Activated CD4-positive, alpha-beta T cell treated with anti-CD3 and anti-CD28 coated beads for 36 hours (primary cell): ENCODE results near the gene SLC28A1. TPM values are rescaled to one million over a fixed set of nuclear protein-coding genes. Genes with fewer than 3 reads are reported as not detected.
"Not testable (repeated sequence)": the region's sequence is repeated elsewhere in the genome, so short reads cannot be mapped to it uniquely, and the experiment has no call there.

Source experiments
- ATAC-seq: fragments of 200-7000 bp; cut with Tn5 transposase; one replicate; pipeline ENCODE4 v1.10.0; 2021; ENCODE audit warnings: mild to moderate bottlenecking, moderate library complexity
- CTCF ChIA-PET: fragments of 350-600 bp; sonication (Branson Sonifier 250); formaldehyde crosslinking; loops from one replicate; lab custom pipeline; 2021; ENCODE audit warnings: antibody characterized with exemption; lab: Charles Lee
- POLR2A ChIA-PET: fragments of 350-600 bp; sonication (Branson Sonifier 250); formaldehyde crosslinking; loops from one replicate; lab custom pipeline; 2021; ENCODE audit warnings: antibody characterized with exemption, inconsistent platforms; lab: Charles Lee
- DNase-seq: peaks from one replicate; pipeline ENCODE4 v3.0.0-alpha.2; 2020
- H3K27ac Mint-ChIP-seq: one replicate; pipeline ENCODE4 v1.8.0; 2021; ENCODE audit warnings: mixed read lengths
- H3K27me3 Mint-ChIP-seq: one replicate; pipeline ENCODE4 v1.8.0; 2021; ENCODE audit warnings: mixed read lengths
- H3K36me3 Mint-ChIP-seq: one replicate; pipeline ENCODE4 v1.8.0; 2021; ENCODE audit warnings: low read depth, mixed read lengths
- H3K4me1 Mint-ChIP-seq: one replicate; pipeline ENCODE4 v1.8.0; 2021; ENCODE audit warnings: mixed read lengths
- H3K4me3 Mint-ChIP-seq: one replicate; pipeline ENCODE4 v1.8.0; 2021; ENCODE audit warnings: mild to moderate bottlenecking, moderate library complexity, mixed read lengths
- H3K9me3 Mint-ChIP-seq: one replicate; pipeline ENCODE4 v1.8.0; 2021; ENCODE audit warnings: low read depth, mixed read lengths
- intact Hi-C, 2 experiments: fragments of 100-400 bp; cut with DNase I in 1 of 2; cut with micrococcal nuclease in 1 of 2; formaldehyde crosslinking; loops; one replicate each; pipeline versions ENCODE4 v1.14.2 to v1.15.1; 2022 to 2024; cut with DNase I, micrococcal nuclease
- total RNA-seq, 2 experiments: library from RNA; stranded (reverse); gene quantifications; one replicate each; pipeline ENCODE4 v1.2.3, GENCODE V29; 2021

Gene SLC28A1
- total RNA-seq, 2 experiments from 2014 or later, result not detected

DNA sequence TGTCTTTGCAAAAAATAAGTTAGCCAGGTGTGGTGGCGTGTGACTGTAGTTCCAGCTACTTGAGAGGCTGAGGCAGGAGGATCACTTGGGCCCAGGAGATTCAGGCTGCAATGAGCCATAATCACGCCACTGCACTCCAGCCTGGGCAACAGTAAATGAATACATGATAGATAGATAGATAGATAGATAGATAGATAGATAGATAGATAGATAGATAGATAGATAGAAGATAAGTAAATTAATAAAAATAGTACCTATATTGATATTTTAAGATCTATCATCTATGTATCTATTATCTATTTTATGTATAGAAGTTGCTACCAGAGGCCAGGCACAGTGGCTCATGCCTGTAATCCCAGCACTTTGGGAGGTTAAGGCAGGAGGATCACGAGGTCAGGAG lies 6.8 kb upstream of the SLC28A1 start:
- H3K9me3 Mint-ChIP-seq, H3K27me3 Mint-ChIP-seq, H3K27ac Mint-ChIP-seq, ATAC-seq, H3K36me3 Mint-ChIP-seq, H3K4me3 Mint-ChIP-seq, H3K4me1 Mint-ChIP-seq, POLR2A ChIA-PET, DNase-seq: not testable (repeated sequence)
- intact Hi-C loops, result loop anchor here (1.0 to 2.0 kb wide), 6 partner anchors 51 to 289 kb away; partner anchors contain the start of gene WDR73 (in 2 of the 2)
- CTCF ChIA-PET, result interaction anchor here (0.7 to 2.1 kb wide), 14 partner anchors 9 to 291 kb away, joined by 3 to 12 read pairs (median 4); partner anchors contain the start of genes WDR73 and ZSCAN2

DNA sequence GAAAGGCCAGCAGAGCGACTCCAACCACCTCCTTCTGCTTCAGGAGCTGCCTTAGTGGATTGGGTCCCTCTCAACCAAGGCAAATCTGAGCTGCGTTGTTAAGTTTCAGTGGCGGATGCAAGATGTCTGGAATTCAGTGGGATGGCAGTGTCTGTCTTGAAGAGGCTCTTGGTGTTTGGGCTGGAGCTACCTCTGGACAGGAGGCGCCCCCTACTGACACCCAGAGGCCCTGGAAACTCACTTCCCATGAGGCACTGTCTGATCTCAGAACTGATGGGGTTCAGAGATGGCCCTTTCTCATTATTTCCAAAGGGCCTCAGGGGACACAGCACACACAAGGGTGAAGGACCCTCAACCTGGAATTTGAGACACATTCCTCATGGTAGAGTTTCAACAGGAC lies 6.0 kb upstream of the SLC28A1 start:
- Mint-ChIP-seq H3K27ac (no peak overlapping the region), H3K9me3 (no peaks in the 10 kb centered on the region), H3K4me3 (no peak overlapping the region), H3K4me1 (no peaks in the 10 kb centered on the region), H3K27me3 (no peaks in the 10 kb centered on the region), H3K36me3 (no peaks in the 10 kb centered on the region)
- peak; percentile 84 for DNase-seq
- intact Hi-C loops, result loop anchor here (1.0 to 2.0 kb wide), 6 partner anchors 50 to 290 kb away; partner anchors contain the start of gene WDR73 (in 2 of the 2)
- ChIA-PET CTCF (interaction anchor here (0.6 to 2.0 kb wide), 14 partner anchors 8 to 292 kb away, joined by 3 to 12 read pairs (median 4); partner anchors contain the start of genes WDR73 and ZSCAN2), POLR2A (no interaction called here)
- ATAC-seq, result peak; percentile 93

- H3K9me3 Mint-ChIP-seq, result no peaks in the 10 kb centered on the region
- no peak for DNase-seq
- ChIA-PET CTCF (interaction anchor here (0.7 to 2.0 kb wide), 7 partner anchors 8 to 280 kb away, joined by 3 to 12 read pairs (median 3); partner anchors contain the start of gene ZSCAN2), POLR2A (no interaction called here)
- no peak overlapping the region for H3K4me3 Mint-ChIP-seq
- no peaks in the 10 kb centered on the region for H3K4me1 Mint-ChIP-seq
- no peaks in the 10 kb centered on the region for H3K27me3 Mint-ChIP-seq
- H3K27ac Mint-ChIP-seq, result no peak overlapping the region
- intact Hi-C loops, result loop anchor here (2.0 kb wide), 2 partner anchors 50 to 52 kb away; no protein-coding TSS in a partner anchor
- no peaks in the 10 kb centered on the region for H3K36me3 Mint-ChIP-seq
- ATAC-seq, result no peak
These were observed 5.2 kb upstream of the SLC28A1 start for GRCh38 chr15:84879088-84879780.

GRCh38 chr15:84880007-84880406 lies 4.5 kb upstream of the SLC28A1 start:
- intact Hi-C loops, result no loop called here
- CTCF ChIA-PET, result no interaction called here
- H3K9me3 Mint-ChIP-seq, result no peaks in the 10 kb centered on the region
- ATAC-seq (no peak), DNase-seq (no peak)
- POLR2A ChIA-PET, result no interaction called here
- H3K27ac Mint-ChIP-seq, result no peak overlapping the region
- H3K4me3 Mint-ChIP-seq, result no peak overlapping the region
- no peaks in the 10 kb centered on the region for H3K4me1 Mint-ChIP-seq
- no peaks in the 10 kb centered on the region for H3K27me3 Mint-ChIP-seq
- H3K36me3 Mint-ChIP-seq, result no peaks in the 10 kb centered on the region

- Mint-ChIP-seq H3K27me3 (no peaks in the 10 kb centered on the region), H3K4me1 (no peaks in the 10 kb centered on the region), H3K27ac (no peak overlapping the region), H3K4me3 (no peak overlapping the region), H3K36me3 (no peaks in the 10 kb centered on the region), H3K9me3 (no peaks in the 10 kb centered on the region)
- intact Hi-C loops, result no loop called here
- ATAC-seq, result no peak
- POLR2A ChIA-PET, result no interaction called here
- no peak for DNase-seq
- CTCF ChIA-PET, result no interaction called here
These were observed 3.5 kb upstream of the SLC28A1 start for GRCh38 chr15:84880822-84881519.

GRCh38 chr15:84881520-84881830 lies 3.0 kb upstream of the SLC28A1 start:
- CTCF ChIA-PET, result interaction anchor here (0.8 kb wide), 1 partner anchor 13 kb away, joined by 3 read pairs; no protein-coding TSS in a partner anchor
- Mint-ChIP-seq H3K27ac (no peak overlapping the region), H3K4me1 (no peaks in the 10 kb centered on the region), H3K9me3 (no peaks in the 10 kb centered on the region), H3K27me3 (no peaks in the 10 kb centered on the region), H3K4me3 (no peak overlapping the region), H3K36me3 (no peaks in the 10 kb centered on the region)
- POLR2A ChIA-PET, result no interaction called here
- ATAC-seq (no peak), DNase-seq (no peak)
- intact Hi-C loops, result no loop called here

DNA sequence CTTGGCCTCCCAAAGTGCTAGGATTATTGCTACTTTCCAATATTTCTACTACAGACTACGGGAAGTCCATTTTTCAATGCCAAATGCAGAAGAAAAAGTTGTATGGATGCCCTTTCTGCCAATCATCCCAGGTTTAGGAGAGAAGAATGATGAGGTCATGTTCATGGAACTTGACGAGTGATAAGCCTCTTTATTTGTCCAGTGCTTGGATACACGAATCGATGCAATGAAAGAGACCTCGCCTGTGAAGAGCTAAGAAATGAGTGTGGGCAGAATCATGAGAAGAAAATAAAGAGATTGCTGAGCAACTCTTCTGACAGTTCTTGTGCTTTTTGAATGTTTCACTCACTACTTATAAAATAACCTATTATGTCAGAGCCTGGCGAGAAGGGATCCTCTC lies 996 bp upstream of the SLC28A1 start:
- POLR2A ChIA-PET, result no interaction called here
- intact Hi-C loops, result no loop called here
- no peaks in the 10 kb centered on the region for H3K36me3 Mint-ChIP-seq
- CTCF ChIA-PET, result interaction anchor here (1.3 kb wide), 1 partner anchor 228 kb away, joined by 3 read pairs; no protein-coding TSS in a partner anchor
- H3K27ac Mint-ChIP-seq, result no peak overlapping the region
- ATAC-seq (no peak), DNase-seq (no peak)
- H3K4me1 Mint-ChIP-seq, result no peaks in the 10 kb centered on the region
- no peaks in the 10 kb centered on the region for H3K9me3 Mint-ChIP-seq
- H3K27me3 Mint-ChIP-seq, result no peaks in the 10 kb centered on the region
- H3K4me3 Mint-ChIP-seq, result no peak overlapping the region

GRCh38 chr15:84885801-84886200 lies 1.3 kb downstream of the SLC28A1 start:
- H3K27me3 Mint-ChIP-seq, result no peaks in the 10 kb centered on the region

DNA sequence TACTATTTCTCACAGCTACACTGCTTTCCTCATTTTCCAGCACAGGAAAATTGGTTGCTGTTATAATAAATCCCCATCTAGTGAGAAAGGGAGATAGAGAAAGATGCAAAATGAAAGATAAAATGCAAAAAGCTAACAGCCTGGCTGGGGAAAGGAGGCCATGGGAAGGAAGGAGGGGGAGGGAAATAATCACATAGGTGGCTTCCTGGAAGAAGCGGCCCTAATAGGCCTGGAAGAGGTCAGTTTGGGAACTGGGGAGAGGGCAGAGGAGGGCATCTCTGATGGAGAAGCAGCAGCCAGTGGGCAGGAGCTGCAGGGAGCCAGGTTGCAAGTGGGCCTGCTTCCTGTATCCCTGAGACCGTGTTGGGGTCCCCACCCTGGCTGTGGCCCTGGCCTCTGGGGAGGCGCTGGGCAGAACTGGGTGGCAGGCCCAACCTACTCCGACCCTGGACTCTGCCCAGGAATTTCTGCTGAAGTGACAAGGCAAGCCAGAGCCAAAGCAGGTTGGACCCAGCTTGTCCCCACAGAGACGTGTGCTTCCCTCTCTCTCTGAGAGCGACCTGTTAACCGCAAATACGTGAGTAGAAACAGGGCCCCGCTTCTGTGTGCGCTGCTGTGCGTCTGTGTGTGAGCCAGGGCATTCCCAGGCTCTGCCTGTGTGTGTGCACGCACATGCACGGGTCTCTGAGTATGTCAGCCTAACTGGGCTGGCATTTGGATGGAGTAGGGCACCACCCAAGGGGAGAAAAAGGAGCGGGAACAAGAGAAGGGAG lies 1.9 kb downstream of the SLC28A1 start:
- POLR2A ChIA-PET, result no interaction called here
- Mint-ChIP-seq H3K4me1 (no peaks in the 10 kb centered on the region), H3K4me3 (no peak overlapping the region), H3K9me3 (no peaks in the 10 kb centered on the region), H3K27me3 (no peaks in the 10 kb centered on the region), H3K36me3 (no peaks in the 10 kb centered on the region), H3K27ac (no peak overlapping the region)
- CTCF ChIA-PET, result interaction anchor here (0.6 to 1.2 kb wide), 3 partner anchors 8 to 968 kb away, joined by 3 read pairs; no protein-coding TSS in a partner anchor
- DNase-seq, result no peak
- ATAC-seq, result no peak
- intact Hi-C loops, result no loop called here

More at GRCh38 chr15:84885801-84886200, 1.3 kb downstream of the SLC28A1 start:
- intact Hi-C loops, result no loop called here
- Mint-ChIP-seq H3K4me3 (no peak overlapping the region), H3K4me1 (no peaks in the 10 kb centered on the region), H3K9me3 (no peaks in the 10 kb centered on the region), H3K27ac (no peak overlapping the region), H3K36me3 (no peaks in the 10 kb centered on the region)
- ATAC-seq, result no peak
- DNase-seq, result no peak
- ChIA-PET POLR2A (no interaction called here), CTCF (no interaction called here)

GRCh38 chr15:84886984-84887299 lies 2.5 kb downstream of the SLC28A1 start:
- POLR2A ChIA-PET, result no interaction called here
- CTCF ChIA-PET, result interaction anchor here (0.6 to 1.2 kb wide), 3 partner anchors 9 to 967 kb away, joined by 3 read pairs; no protein-coding TSS in a partner anchor
- ATAC-seq, result no peak
- no peaks in the 10 kb centered on the region for H3K4me1 Mint-ChIP-seq
- no peaks in the 10 kb centered on the region for H3K27me3 Mint-ChIP-seq
- no peak overlapping the region for H3K4me3 Mint-ChIP-seq
- H3K27ac Mint-ChIP-seq, result no peak overlapping the region
- intact Hi-C loops, result no loop called here
- no peaks in the 10 kb centered on the region for H3K36me3 Mint-ChIP-seq
- DNase-seq, result no peak
- no peaks in the 10 kb centered on the region for H3K9me3 Mint-ChIP-seq

- H3K36me3 Mint-ChIP-seq, result no peaks in the 10 kb centered on the region
- ATAC-seq, result no peak
- ChIA-PET POLR2A (no interaction called here), CTCF (no interaction called here)
- H3K27ac Mint-ChIP-seq, result no peak overlapping the region
- intact Hi-C loops, result no loop called here
- no peaks in the 10 kb centered on the region for H3K9me3 Mint-ChIP-seq
- H3K27me3 Mint-ChIP-seq, result no peaks in the 10 kb centered on the region
- no peak overlapping the region for H3K4me3 Mint-ChIP-seq
- no peak for DNase-seq
- H3K4me1 Mint-ChIP-seq, result no peaks in the 10 kb centered on the region
These were observed 3.5 kb downstream of the SLC28A1 start for GRCh38 chr15:84887938-84888337.
